Aorta (tissue), 5 donors: ENCODE results near the gene PPP1R3A. TPM values are rescaled to one million over a fixed set of nuclear protein-coding genes. Genes with fewer than 3 reads are reported as not detected.

ENCODE experiments used
- ATAC-seq: fragments of 200-7000 bp; cut with Tn5 transposase; one replicate; pipeline ENCODE4 v1.9.1; 2022; ENCODE audit warnings: moderate library complexity; ENCODE audit not compliant: low FRiP score
- DNase-seq, 2 donors: peaks; one replicate each; pipeline ENCODE4 v3.0.0-alpha.2; 2020
- H3K27ac ChIP-seq, 2 donors: one replicate each; pipeline ENCODE4 v1.5.1; 2013; ENCODE audit warnings: low read length in 2 of 2, mild to moderate bottlenecking in 2 of 2, moderate library complexity in 2 of 2, control low read depth in 1 of 2, inconsistent platforms in 1 of 2, low read depth in 1 of 2
- H3K27me3 ChIP-seq, 2 donors: one replicate each; pipeline ENCODE4 v1.6.1; 2013; ENCODE audit warnings: control low read depth in 1 of 2, low read length in 1 of 2, mild to moderate bottlenecking in 1 of 2, moderate library complexity in 1 of 2; ENCODE audit not compliant: insufficient read depth in 2 of 2, control insufficient read depth in 1 of 2
- H3K36me3 ChIP-seq, 2 donors: one replicate each; pipeline ENCODE4 v1.6.1; 2013; ENCODE audit warnings: control low read depth in 1 of 2, low read length in 1 of 2, mild to moderate bottlenecking in 1 of 2; ENCODE audit not compliant: insufficient read depth in 2 of 2, control insufficient read depth in 1 of 2
- H3K4me1 ChIP-seq, 2 donors: one replicate each; pipeline ENCODE4 v1.6.1; 2013; ENCODE audit warnings: low read length in 2 of 2, control low read depth in 1 of 2, mild to moderate bottlenecking in 1 of 2, moderate library complexity in 1 of 2; ENCODE audit not compliant: insufficient read depth in 2 of 2, control insufficient read depth in 1 of 2
- H3K4me3 ChIP-seq, 2 donors: one replicate each; pipeline ENCODE4 v1.5.1; 2013; ENCODE audit warnings: low read length in 2 of 2, control low read depth in 1 of 2, mild to moderate bottlenecking in 1 of 2
- H3K9me3 ChIP-seq: one replicate; pipeline ENCODE4 v1.6.1; 2013; ENCODE audit warnings: mild to moderate bottlenecking, low read length; ENCODE audit not compliant: control insufficient read depth
- WGBS, 2 donors: extraction: QIAGEN DNeasy Blood & Tissue Kit; methylation state at CpG; one replicate each; pipeline ENCODE4 v1.1.7; 2013; 5-methylcytosine and 5-hydroxymethylcytosine counted together
- intact Hi-C, 2 donors: fragments of 100-400 bp; cut with DNase I; formaldehyde crosslinking; loops; one replicate each; pipeline versions ENCODE4 v1.14.2 to v1.15.0; 2022
- polyA plus RNA-seq, 2 donors: library from polyadenylated mRNA; stranded (reverse); fragments of 200-250 nt; gene quantifications; one replicate each; pipeline ENCODE4 v1.2.3, GENCODE V29; 2013
- total RNA-seq, 2 donors: library from RNA; stranded (reverse); fragmentation: NEBNext Ultra II Directional; extraction: Animal tissue kit (Norgen Biotek cat#: 25700); gene quantifications; one replicate each; pipeline ENCODE4 v1.2.1, GENCODE V29; 2021
- donor health status: healthy with polysubstance abuse.
- donor health status: Bipolar disorder and iron deficiency.
- donor health status: DM: no; HTN: no; CAD: no.
- donor health status: DM: no; HTN: no; CAD: no.
- donor health status: DM: yes; HTN: yes; CAD: no.

Gene PPP1R3A
- total and polyA plus RNA-seq, 4 donors, result 2.5 TPM; not detected in 3

DNA sequence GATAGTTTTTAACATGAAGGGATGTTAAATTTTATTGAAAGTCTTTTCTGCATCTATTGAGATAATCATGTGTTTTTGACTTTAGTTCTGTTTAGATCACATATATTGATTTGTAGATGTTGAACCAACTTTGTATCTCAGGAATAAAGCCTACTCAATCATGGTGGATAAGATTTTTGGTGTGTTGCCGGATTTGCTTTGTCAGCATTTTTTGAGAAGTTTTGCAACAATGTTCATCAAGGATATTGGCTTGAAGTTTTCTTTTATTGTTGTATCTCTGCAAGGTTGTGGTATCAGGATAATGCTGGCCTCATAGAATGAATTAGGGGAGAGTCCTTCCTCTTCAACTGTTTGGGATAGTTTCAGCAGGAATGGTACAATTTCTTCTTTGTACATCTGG lies 9.3 kb upstream of the PPP1R3A start:
- no peak overlapping the region for H3K27ac ChIP-seq
- peaks cover 1% of the 10 kb centered on the region for H3K9me3 ChIP-seq
- WGBS, 2 donors, result 90 to 97% methylated on average over 1 of the region's 1 CpG
- DNase-seq (no peak), ATAC-seq (no peak)
- no peaks in the 10 kb centered on the region for H3K36me3 ChIP-seq
- no peaks in the 10 kb centered on the region for H3K4me1 ChIP-seq
- H3K27me3 ChIP-seq, result no peaks in the 10 kb centered on the region
- H3K4me3 ChIP-seq, result no peak overlapping the region
- intact Hi-C loops, result no loop called here

GRCh38 chr7:113922049-113922448 lies 3.2 kb upstream of the PPP1R3A start:
- ATAC-seq (no peak), DNase-seq (no peak)
- intact Hi-C loops, result no loop called here
- H3K4me1 ChIP-seq, result no peaks in the 10 kb centered on the region
- no peaks in the 10 kb centered on the region for H3K36me3 ChIP-seq
- no peak overlapping the region for H3K27ac ChIP-seq
- WGBS, 2 donors, result 88 to 94% methylated on average over 4 of the region's 4 CpGs
- no peak overlapping the region for H3K4me3 ChIP-seq
- H3K9me3 ChIP-seq, result no peaks in the 10 kb centered on the region
- no peaks in the 10 kb centered on the region for H3K27me3 ChIP-seq

- Histone ChIP-seq H3K4me3 (no peak overlapping the region), H3K4me1 (no peaks in the 10 kb centered on the region), H3K9me3 (no peaks in the 10 kb centered on the region), H3K27ac (no peak overlapping the region), H3K27me3 (no peaks in the 10 kb centered on the region), H3K36me3 (no peaks in the 10 kb centered on the region)
- no peak for DNase-seq
- intact Hi-C loops, result no loop called here
- ATAC-seq, result no peak
Measured at GRCh38 chr7:113921363-113921762, 2.6 kb upstream of the PPP1R3A start.

DNA sequence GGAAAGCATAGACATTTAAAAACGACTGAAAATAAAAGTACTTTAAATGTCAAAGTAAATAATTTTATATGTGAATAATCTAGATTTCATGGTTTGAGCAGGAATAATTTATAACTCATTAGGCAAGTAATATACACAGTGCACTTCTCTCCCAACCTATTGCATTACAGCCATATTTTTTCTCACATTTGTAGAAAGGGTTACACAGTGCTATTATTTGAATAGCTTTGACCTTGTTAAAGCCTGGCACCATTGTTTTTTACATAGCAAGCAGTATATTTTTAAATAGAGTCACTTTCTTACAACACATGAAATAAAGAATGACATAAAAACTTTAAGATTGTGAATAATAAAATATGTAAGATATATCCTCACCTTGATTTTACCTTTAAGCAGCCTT lies 969 bp downstream of the PPP1R3A start:
- H3K36me3 ChIP-seq, result no peaks in the 10 kb centered on the region
- intact Hi-C loops, result no loop called here
- H3K9me3 ChIP-seq, result no peaks in the 10 kb centered on the region
- no peaks in the 10 kb centered on the region for H3K4me1 ChIP-seq
- WGBS, 2 donors, result 39 to 47% methylated on average over 1 of the region's 1 CpG
- H3K4me3 ChIP-seq, result no peak overlapping the region
- no peak for ATAC-seq
- no peak for DNase-seq
- H3K27ac ChIP-seq, result no peak overlapping the region
- no peaks in the 10 kb centered on the region for H3K27me3 ChIP-seq

DNA sequence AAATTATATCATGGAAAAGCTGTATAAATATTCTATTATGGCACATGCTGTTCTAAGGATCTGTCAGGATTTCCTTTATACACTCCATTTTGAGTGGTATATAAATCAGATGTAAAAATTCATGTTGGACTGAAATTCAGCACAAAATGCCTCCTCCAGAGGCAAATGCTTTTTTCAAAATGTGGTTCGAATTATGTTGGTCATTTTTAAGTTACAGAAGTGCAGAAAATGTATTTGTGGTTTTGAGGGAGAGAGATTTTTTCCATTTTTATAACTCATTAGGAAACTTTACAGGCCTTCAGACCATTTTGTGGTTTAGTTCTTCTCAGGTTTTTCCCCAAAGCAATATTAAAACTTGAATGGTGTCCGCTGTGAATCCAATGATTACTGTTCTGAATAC lies 2.9 kb downstream of the PPP1R3A start:
- DNase-seq (no peak), ATAC-seq (no peak)
- no peaks in the 10 kb centered on the region for H3K9me3 ChIP-seq
- H3K36me3 ChIP-seq, result no peaks in the 10 kb centered on the region
- 74 to 75% methylated on average over 2 of the region's 2 CpGs for WGBS, 2 donors
- no peaks in the 10 kb centered on the region for H3K4me1 ChIP-seq
- no peaks in the 10 kb centered on the region for H3K27me3 ChIP-seq
- no peak overlapping the region for H3K27ac ChIP-seq
- H3K4me3 ChIP-seq, result no peak overlapping the region
- intact Hi-C loops, result no loop called here

DNA sequence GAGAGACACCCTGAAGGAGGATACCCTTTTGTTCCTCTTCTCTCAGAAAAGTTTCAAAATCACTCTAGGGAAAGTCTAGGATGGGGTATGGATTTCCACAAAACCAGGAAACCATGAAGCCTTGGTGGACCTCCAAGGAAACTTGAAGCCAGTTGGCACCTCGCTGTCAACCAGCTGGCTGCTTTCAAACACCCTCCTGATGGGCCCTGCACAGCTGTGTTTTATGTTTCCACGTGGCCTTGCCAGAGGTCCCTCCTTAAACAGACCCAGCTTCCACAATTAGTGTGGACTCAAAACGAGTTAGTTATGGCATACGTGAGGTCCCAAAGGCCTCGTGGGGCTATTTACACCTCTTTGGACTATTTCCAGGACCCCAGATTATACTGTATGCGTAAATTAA lies 5.9 kb downstream of the PPP1R3A start:
- H3K9me3 ChIP-seq, result no peaks in the 10 kb centered on the region
- DNase-seq, result peak in 1 of 2 donors; percentile 29
- WGBS, 2 donors, result 41 to 46% methylated on average over 6 of the region's 6 CpGs
- H3K36me3 ChIP-seq, result no peaks in the 10 kb centered on the region
- no peak for ATAC-seq
- no peak overlapping the region for H3K4me3 ChIP-seq
- no peak overlapping the region for H3K27ac ChIP-seq
- intact Hi-C loops, result no loop called here
- H3K4me1 ChIP-seq, result no peaks in the 10 kb centered on the region
- H3K27me3 ChIP-seq, result no peaks in the 10 kb centered on the region

- 94 to 99% methylated on average over 3 of the region's 3 CpGs for WGBS, 2 donors
- ATAC-seq, result no peak
- H3K4me1 ChIP-seq, result no peaks in the 10 kb centered on the region
Measured at GRCh38 chr7:113907617-113908016, 11.2 kb downstream of the PPP1R3A start.

GRCh38 chr7:113904521-113904920 lies 14.3 kb downstream of the PPP1R3A start:
- ATAC-seq (no peak), DNase-seq (no peak)
- Histone ChIP-seq H3K27ac (no peak overlapping the region), H3K4me3 (no peak overlapping the region), H3K4me1 (no peaks in the 10 kb centered on the region), H3K9me3 (no peaks in the 10 kb centered on the region), H3K27me3 (no peaks in the 10 kb centered on the region), H3K36me3 (no peaks in the 10 kb centered on the region)
- WGBS, 2 donors, result 86 to 91% methylated on average over 1 of the region's 1 CpG
- intact Hi-C loops, result no loop called here

More at GRCh38 chr7:113907617-113908016, 11.2 kb downstream of the PPP1R3A start:
- intact Hi-C loops, result no loop called here
- H3K27ac ChIP-seq, result no peak overlapping the region
- no peak overlapping the region for H3K4me3 ChIP-seq
- no peak for DNase-seq
- no peaks in the 10 kb centered on the region for H3K36me3 ChIP-seq
- H3K9me3 ChIP-seq, result no peaks in the 10 kb centered on the region
- no peaks in the 10 kb centered on the region for H3K27me3 ChIP-seq

GRCh38 chr7:113892818-113893217 lies 26.0 kb downstream of the PPP1R3A start:
- intact Hi-C loops, result loop anchor here in 1 of 2 donors (10.0 kb wide), 1 partner anchor 98 kb away; no protein-coding TSS in a partner anchor
- DNase-seq (no peak), ATAC-seq (no peak)
- no peak overlapping the region for H3K27ac ChIP-seq
- no peaks in the 10 kb centered on the region for H3K9me3 ChIP-seq
- H3K4me1 ChIP-seq, result no peaks in the 10 kb centered on the region
- 11 to 13% methylated on average over 3 of the region's 3 CpGs for WGBS, 2 donors
- H3K36me3 ChIP-seq, result no peaks in the 10 kb centered on the region
- no peak overlapping the region for H3K4me3 ChIP-seq
- no peaks in the 10 kb centered on the region for H3K27me3 ChIP-seq
